ENCODE data around the gene MPRIP.

MPRIP gene

DNA sequence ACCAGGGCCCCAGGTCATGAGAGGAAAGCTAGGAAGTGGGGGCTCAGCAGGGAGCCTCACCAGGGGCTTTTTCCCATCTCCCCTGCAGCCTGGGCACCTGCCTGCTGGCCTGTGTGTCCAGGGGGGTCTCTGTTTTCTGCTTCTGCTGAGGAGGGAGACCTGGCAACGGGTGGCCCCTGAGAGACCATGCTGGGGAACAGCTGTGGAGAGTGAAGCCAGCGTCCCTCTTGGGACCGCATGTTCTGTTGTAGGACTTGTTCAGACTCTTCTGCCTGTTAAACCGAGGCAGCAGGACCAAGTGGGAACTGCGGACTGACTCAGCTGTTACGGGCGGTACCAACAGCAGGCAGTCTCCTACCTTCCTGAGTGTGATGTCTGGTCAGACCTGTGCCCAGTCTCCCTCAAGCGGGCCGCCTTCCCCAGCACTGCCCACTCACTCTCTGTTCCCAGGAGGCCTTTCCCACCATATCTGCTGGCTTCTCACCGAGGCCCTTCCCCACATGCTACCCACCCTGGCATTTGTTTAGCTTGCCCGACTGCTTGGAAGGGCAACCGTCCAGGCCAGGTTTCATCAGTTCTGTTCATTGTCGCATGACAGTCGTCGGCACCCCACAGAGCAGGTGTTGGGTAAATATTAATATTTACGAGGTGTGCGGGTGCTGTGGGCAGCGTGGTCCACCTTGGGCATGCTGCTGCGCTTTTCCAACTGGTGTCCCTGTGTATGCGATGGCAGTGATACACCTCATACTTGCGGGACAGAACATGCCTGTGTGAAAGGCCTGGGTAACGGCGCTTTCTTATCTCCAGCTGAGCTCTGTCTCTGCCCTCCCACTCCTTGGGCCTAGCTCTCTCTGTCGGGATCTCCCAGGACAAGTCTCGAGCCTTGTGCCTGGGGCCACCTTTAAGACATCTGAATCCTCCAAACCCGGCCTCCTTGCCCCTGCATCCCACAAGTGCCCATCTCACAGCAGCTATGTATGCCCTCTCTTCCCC lies 69.4 kb downstream of the MPRIP start:
- no peak for DNase-seq

- no peak for DNase-seq
These were observed 70.5 kb downstream of the MPRIP start for GRCh38 chr17:17112628-17113200.

DNA sequence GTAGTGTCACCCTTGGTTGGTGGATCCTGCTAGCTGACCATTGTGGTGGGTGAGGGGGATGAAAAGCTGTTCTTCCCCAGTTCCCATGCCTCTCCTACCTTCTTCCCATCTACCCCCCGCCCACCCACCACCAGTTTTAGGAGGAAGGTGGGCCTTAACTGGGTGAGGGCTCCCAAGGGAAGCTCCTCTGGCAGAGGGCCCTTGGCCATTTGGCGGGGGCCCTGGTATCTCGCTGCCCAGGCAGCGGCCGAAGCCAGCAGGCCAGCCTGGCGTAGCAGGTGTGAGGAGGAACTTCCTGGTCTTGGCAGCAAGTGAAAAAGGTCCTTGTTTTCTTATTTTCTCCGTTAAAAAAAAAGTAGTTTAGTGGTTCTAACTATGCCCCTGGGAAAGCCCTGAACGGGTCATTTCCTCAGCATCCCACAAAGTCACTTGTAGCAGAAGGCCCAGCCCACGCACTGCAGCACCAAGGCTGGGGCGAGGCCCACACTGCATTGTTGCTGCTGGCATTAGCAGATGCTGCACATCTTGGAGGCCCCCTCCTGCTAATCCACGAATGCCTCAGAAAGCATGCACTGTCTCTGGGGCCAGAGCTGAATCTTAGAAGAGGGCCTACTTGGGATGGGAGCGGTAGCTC lies 72.5 kb downstream of the MPRIP start:
- DNase-seq, result no peak

DNA sequence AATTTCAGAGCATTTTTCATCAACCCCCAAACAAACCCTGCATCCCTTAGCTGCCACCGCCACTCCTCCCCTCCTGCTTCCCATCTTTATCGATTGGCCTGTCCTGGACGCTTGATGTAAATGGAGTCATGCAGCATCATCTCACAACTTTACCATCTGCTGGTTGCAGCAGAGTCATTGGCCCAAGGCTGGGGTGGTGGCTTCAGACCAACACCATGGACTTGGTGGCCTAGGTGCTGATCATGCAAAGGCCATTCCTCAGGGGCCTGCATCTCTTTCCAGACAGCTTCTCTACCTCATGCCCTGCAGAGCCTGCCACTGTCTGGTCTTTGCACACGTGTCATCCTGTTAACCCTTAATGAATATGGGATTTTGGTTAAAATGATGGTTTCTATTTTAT lies 73.4 kb downstream of the MPRIP start:
- no peak for DNase-seq

- DNase-seq, result no peak
These were observed 74.1 kb downstream of the MPRIP start for GRCh38 chr17:17116406-17116805.

DNA sequence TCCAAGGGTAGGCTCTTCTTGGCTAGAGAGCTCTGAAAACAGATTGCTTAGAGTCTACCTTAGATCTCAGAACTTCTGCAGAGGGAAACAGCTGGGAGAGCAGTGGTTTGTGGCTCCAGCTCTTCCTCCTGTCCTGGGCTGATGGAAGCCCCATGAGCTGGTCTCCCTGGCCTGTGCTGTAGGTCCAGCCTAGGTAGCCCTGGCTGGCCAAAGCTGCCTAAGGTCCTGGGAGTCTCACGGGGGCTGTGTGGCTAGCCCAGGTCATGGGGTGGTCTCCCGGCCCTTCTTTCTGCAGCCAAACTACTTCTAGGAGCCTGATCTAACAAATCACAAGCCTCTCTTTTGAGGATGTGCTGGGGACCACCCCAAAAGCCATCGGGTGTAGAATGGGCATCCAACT lies 75.7 kb downstream of the MPRIP start:
- no peak for DNase-seq

DNA sequence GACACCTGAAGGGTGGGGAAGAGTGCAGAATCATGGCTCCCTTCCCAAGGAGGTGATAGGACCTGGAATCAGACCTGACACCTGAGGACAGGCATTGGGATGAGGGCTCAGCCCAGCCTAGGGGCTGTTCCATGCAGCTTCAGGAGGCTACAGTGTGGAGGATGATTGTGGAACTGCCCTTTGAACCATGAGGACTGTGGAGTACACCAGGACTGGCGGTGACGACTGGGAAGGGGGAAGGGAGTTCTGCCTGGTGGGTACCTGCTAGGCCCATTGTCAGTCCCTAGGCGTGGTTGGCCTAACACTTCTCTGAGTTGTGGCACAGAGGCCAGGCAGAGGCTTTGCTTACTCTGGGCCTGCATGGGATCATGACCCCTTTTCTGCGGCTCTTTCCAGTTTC lies 76.1 kb downstream of the MPRIP start:
- no peak for DNase-seq

- no peak for DNase-seq
These were observed 76.8 kb downstream of the MPRIP start for GRCh38 chr17:17119106-17119505.

DNA sequence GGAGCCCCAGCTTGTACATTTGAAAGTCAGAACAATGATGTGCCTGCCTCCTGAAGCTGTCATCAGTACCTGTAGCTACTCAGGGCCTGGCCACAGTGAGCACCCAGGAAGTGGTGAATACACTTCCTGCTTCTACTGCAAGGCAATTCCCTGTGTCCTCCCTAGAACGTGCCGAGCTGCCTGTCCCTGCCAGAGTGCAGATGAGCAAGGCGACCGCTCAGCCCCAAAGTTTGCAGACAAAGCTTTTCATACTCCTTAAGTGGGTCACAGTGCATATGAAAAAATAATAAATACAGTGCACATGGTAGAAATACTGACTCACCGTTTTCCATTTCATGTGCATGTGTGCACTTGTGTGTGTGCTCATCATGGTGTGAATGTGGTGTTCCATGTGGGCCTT lies 77.3 kb downstream of the MPRIP start:
- DNase-seq, result no peak

DNA sequence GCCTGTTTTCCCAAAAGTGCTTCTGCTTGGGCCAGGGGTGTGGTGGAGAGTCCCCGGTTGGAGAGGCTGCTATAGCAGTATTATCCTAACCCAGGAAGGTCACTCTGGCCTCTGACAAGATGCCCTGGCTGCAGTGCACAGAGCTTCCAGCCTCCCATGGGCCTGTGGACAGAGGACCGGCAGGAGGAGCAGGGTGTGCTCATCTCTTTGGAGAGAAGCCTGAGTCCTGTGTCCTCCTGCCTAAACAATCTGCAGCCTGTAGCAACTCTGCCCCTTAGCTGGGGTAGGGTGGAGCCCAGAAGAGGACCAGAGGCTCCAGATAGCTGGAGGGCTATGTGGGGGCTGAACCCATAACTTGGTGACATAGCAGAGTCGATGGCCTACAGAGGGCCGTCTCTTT lies 78.0 kb downstream of the MPRIP start:
- DNase-seq, result no peak

DNA sequence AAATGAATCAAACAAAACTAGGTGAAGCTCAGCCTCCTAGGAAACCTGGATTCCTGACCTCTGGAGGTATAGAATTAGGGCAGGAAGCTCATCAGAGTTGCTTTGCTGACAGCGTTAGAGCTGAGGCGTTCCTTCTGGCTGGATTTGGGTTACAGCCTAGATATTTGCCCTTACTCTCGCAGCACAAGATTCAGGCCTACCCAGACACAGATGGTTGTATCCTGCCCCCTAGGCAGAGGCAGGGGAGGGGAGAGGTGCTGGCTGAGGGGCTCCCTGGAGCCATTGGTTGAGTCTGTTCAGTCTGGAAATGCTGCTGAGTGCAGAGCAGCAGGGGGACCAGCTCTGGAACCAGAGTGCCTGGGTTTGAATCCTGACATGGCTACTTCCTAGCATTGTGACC lies 78.4 kb downstream of the MPRIP start:
- no peak for DNase-seq

- DNase-seq, result no peak
These were observed 78.9 kb downstream of the MPRIP start for GRCh38 chr17:17121162-17121561.

DNA sequence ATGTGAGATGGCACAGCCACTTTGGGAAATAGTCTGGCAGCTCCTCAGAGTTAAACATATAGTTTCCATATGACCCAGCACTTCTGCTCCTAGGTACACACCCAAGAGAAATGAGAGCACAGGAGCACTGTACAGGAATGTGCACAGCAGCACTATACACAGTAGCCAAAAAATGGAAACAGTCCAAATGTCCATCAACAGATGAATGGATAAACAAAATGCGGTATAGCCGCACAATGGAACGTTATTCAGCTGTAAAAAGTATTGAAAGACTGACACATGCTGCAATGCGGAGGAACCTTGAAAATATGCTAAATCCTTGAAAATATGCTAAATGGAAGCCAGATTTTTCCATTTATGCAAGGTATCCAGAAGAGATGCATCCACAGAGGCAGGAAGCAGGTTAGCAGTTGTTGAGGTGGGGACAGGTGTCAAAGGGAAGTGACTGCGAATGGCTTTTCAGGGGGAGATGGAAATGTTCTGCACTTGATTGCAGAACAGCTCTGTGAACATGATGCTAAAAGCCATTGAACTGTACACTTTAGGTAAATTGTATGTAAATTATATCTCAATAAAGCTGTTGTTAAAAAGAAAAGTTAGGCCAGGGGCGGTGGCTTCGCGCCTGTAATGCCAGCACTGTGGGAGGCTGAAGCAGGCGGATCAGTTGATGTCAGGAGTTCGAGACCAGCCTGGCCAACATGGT lies 80.7 kb downstream of the MPRIP start:
- DNase-seq, result no peak

GRCh38 chr17:17124341-17124740 lies 82.1 kb downstream of the MPRIP start:
- no peak for DNase-seq

DNA sequence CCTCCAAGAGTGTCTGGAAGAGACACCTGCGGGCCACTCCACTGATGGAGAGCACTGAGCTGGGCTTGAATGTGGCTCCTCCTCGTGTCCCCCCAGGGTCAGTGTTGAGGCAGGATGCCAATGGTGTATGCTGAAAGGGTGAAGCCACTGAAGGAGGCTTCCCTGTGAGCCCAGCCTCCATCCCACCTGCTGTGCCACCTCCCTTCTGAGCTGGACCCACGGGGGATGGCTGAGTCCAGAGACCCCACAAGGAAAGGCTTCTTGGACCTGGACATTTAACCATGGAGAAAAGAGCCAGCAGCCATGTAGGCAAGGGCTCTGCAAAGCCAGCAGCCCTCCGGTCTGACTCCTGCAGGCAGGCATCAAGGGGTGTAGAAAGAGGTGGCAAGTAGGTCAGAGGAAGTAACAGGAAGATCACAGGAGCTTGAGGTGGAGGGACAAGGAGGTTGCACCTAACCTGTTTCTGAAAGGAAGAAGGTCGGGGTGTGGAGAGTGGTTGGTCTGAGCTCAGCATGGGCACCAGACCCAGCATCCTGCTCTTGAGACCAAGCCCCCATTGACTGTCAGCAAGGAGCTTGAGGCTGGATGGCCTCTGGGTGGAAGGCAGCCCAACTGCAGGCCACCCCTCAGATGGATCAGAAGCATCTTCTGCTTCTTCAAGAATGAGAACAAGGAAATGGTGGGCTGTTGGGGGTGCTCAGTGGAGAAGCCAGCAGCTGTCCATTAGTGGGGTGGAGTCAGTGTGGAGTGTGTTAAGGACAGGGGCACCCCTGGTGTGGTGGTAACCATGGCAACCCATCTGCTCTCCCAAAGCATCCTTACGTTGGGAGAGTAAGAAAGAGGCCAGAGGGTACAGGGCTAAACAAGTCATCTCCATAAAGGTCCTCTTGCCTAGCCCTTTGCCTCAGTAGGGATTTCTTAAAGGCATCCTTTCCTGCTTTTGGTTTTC lies 83.2 kb downstream of the MPRIP start:
- no peak for DNase-seq

DNA sequence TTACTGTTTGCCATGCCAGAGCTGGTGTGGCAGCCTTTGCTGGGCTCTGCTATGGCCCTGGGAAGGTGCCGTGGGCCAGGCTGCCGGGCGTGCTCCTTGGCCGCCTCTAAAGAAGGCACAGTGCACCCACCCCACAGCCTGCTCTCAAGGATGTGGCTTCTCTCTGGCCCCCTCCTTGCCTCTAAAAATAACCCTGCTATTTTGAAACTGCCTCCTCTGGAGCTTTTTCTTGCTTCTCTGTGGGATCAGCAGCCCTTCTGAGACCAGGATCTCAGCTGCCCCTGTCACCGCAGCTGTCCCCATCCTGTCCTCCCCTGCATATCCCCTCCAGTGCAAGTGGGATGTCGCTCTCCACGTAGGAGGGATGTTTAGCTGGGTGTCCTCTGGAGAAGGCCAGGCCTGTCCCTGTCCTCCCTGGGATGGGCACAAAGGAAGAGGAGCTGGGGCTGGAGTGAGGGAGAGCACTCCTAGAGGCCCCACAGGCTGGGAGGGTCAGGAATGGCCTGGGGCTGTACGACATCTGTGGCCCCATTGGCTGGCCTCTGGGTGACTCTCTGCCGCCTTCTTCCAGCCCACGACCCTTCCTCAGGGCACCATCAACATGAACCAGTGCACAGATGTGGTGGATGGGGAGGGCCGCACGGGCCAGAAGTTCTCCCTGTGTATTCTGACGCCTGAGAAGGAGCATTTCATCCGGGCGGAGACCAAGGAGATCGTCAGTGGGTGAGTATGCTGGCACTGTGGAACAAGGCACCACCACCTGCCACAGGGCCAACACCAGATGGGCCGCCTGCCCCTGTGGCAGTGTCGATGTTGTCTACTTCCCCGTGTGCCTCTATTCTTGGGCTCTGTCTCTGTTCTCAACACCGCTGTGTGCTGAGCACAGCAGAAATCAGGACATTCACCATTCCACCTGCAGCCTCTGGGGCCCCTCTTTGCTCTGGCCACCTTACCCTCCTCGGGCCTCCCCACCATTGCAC lies 84.2 kb downstream of the MPRIP start:
- DNase-seq, result no peak

- DNase-seq, result no peak
These were observed 84.9 kb downstream of the MPRIP start for GRCh38 chr17:17127156-17127555.

- no peak for DNase-seq
These were observed 85.6 kb downstream of the MPRIP start for GRCh38 chr17:17127730-17128291.

GRCh38 chr17:17128476-17129075 lies 86.3 kb downstream of the MPRIP start:
- DNase-seq, result no peak

DNA sequence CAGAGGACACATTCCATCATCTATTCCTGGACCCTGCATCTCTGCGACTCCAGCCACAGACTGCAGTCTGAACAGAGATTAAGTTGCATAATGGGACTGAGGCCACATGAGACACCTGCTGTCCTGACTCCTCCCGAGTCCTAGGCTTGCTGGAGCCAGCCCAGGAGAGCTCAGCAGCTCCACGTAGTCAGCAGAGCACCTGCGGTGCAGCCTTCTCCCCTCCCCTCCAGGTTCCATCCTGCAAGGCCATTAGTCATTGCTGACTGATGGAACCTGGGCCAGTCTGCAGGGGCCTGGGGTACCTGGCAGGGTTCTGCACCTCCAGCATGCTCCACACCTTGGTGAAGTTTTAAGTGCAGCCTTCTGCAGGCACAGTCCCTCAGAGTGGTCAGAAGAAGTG lies 87.2 kb downstream of the MPRIP start:
- DNase-seq, result no peak
